ENCODE results near the gene ABCA3.
A peak's percentile ranks its signal among the peaks of the same experiment; 100 is the strongest.
"Not testable (repeated sequence)": the region's sequence is repeated elsewhere in the genome, so short reads cannot be mapped to it uniquely, and the experiment has no call there.

The ABCA3 gene

DNA sequence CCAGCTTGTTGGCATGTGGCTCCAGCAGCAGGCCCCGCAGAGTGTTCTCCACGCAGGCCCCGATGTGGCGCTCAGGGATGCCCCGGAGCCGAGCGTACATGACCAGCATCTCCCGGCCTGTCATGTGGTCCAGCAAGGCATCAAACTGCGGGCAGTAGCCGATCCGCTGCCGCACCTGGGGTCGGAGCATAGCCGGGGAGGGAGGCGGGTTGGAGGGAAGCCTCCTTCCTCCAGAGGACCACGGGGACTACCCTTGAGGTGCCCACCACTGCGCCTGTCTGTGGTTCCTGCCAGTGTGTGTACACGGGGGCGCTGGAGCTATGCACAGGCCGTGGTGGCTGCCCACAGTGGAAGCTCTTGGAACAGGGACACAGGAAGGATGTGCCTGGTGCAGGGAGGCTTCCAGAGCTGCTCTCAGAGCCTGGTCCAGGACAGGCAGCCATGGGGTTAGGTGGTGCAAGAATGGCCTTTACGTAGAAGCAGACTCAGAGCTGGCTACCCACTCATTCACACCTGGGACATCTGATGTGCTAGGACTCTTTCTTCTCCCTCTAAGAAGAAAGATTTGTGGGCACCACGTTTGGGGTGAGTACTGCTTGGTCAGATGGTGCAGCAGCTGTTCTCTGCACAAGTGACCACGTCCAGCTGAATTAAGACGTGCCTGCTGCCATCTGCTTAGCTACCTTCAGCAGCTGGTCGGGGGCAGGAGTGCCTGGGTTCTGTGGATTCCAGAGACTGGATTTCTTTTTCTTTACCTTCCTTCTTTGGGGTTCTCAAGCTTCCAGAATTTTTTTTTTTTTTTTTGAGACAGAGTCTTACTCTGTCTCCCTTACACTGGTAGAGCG, 61.4 kb downstream of the ABCA3 start:
- DNase-seq = no peak

DNA sequence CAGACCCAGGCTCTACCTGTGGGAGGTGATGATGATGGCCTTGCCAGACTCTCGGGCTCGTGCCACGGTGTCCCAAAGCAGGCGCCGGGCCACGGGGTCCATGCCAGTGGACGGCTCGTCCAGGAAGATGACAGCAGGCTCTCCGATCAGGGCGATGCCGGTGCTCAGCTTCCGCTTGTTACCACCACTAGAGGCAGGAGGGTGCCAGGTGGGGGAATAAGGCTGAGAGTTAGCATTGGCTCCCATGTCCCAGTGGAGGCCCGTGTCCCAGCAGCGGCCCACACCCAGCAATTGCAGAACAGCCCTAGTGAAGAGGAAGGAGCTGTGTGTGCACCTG, 62.3 kb downstream of the ABCA3 start:
- no peak for DNase-seq

DNA sequence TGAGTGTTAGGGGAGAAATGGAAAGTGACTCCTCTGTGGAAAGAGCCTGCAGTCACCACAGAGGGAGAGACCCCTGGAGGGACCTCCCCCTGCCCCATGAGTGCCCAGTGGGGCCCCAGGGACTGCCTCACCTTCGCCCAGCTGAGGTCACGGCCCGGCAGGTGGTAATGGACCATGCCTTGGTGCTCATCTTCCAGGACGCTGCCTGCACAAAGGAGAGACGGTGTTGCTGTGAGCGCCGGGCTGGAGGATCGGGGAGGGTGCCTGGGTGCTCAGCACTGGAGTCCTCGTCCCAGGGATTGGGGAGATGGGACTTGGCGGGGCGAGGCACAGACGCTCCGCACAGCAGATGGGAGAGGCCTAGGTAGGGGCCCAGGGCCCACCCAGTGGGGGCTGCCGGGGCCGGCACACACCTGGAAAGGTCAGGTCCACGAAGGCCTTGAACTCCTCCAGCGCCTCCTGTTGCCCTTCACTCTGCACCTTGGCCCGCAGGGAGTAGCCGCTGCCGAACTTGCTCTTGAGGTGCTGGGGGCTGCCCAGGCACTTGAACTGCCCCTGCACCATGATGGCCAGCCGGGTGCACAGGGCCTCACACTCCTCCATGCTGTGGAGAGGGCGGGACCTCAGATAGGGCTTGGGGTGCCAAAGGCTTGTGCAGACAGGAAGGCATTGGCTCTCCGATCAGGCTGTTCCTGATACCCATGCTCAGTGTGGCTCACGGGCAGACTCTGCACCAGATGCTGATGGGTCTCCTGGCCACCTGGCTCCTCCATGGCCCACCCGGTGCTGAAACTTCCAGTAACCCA, 62.9 kb downstream of the ABCA3 start:
- no peak for DNase-seq

DNA sequence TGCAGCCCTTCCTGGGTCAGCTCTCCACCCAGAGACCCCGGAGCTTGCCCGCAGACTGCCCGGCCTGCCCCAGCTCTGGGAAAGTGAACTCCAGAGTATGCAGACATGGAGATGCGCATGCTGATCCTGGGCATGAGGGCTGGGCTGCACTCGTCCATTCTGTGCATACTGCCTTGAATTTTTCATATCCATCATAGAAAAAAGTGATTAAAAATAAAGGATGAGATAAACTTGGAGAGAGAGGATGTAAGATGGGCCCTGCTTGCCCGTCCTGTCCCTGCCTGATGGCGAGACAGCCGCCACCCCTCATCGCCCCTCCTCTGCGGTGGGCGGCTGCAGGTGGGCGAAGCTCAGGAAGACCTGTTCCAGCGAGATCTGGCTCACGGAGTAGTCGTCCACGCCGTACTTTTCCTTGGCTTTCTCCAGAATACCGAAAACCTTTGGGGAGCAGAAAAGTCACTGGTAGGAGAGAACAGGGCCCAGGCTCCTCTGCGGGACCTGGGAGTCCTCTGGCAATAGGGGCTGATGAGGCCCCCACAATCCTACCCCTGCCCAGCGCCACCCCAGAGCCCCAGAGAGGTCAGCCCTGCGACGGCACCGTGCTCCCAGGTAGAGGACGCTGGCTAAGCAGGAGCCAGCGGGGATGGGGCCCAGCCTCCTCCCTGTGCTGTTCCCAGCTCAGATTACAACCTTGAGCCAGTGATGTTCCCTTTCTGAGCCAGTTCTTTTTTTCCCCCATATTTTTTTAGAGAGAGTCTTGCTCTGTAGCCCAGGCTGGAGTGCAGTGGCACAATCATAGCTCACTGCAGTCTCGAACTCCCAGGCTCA, 63.9 kb downstream of the ABCA3 start:
- no peak for DNase-seq

DNA sequence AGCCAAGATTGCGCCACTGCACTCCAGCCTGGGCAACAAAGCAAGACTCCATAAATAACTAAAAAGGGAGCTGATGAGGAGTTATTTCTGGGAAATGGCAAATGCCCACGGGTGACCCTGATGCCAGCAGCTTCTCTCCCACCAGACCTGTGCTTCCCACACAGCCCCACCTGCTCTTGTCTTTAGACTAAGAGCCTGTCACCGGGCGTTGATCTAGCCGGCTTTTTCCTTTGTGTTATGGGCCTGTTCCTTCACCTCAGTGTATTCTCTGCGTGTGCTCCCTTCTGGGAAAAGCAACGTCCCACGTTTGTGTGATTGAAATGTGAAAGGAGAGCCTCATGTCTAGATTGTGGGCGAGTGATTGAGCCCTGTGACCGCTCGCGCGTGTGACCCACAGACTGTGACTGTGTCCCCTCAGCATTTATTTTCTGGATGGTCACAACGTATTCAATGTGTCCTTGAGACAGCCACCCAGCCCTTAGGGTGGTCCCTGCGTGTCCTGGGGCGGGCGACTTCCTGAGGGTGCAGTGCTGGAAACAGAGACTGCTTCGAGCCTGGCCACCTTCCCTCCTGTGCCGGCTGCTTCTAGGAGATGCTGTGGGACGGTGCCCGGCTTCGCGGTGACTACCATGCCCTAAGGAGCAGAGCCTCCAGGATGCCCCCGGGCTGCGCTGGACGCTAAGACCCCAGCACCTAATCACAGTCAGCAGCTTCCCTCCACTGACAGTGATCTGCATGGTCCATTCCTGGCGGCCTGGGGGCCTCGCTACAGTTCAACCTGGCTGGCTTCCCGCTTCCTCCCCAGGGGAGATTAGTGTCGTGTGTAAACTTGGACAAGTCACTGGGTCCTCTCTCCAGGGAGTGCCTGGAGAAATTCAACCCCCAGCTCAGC, 64.8 kb downstream of the ABCA3 start:
- no peak for DNase-seq

DNA sequence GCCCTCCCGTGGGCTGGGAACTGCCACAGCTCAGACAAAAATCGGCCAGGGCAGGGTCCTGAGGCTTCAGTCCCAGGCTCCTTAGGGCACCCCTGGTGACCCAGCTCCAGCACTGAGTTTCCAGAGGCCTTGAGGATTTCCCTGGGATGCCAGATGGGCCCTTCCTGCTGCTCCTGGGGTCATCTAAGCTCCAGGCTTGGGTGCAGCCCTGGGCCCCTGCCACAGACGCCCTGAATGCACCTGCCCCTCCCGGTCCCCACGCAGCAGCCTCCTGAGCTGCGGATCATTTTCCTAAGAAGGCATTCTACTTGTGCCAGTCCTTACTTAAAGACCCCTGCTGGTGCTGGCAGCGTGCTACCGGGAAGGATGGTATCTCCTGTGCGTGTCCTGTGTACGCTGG, 66.6 kb downstream of the ABCA3 start:
- no peak for DNase-seq

DNA sequence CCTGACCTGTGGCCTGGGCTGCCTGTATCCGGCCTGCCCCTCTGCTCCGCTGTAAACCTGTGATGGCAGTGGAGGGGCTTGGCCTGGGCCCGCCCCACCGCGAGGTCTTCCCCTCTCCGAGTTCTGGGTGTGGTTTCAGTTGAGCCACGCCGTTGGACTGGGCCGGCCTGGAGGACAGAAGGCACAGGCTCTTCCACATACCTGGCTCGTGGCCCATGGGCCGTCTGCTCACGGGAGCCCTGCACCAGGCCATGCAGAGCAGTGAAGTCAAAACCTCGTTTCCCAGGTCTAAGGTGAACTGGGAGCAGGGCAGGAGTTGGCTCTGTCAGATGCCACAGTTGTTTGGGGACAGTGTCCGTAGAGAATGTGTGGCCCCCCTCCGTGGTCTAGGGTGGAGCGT, 67.0 kb downstream of the ABCA3 start:
- DNase-seq = no peak

DNA sequence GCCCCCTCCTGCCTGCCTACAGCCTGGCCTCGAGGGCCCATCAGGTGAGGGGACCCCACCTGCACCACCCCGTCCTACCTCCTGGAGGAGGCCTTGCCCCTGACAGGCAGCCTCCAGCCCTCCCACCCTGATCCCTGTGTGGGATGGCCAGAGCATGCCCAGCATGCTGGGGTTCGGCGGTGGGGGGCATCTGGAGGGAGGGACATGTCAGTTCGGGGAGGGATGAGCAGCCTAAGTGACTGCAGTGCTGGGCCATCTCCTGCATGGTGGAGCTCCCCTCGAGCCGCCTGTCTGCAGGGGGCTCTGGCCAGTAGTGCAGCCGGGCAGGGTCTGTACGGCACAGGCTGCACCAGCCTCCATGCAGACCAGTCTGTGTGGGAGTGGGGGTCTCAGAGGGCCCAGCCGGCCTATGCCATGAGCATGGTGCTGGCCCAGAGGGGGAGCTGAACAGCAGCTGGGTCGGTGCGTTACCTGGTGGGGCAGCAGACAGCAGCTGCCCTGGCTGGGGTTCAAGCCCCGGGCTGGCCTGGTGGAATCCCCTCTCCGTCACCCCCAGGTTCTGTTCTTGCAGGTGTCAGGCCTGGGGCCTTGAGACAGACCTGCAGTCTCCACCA, 68.6 kb downstream of the ABCA3 start:
- no peak for DNase-seq

DNA sequence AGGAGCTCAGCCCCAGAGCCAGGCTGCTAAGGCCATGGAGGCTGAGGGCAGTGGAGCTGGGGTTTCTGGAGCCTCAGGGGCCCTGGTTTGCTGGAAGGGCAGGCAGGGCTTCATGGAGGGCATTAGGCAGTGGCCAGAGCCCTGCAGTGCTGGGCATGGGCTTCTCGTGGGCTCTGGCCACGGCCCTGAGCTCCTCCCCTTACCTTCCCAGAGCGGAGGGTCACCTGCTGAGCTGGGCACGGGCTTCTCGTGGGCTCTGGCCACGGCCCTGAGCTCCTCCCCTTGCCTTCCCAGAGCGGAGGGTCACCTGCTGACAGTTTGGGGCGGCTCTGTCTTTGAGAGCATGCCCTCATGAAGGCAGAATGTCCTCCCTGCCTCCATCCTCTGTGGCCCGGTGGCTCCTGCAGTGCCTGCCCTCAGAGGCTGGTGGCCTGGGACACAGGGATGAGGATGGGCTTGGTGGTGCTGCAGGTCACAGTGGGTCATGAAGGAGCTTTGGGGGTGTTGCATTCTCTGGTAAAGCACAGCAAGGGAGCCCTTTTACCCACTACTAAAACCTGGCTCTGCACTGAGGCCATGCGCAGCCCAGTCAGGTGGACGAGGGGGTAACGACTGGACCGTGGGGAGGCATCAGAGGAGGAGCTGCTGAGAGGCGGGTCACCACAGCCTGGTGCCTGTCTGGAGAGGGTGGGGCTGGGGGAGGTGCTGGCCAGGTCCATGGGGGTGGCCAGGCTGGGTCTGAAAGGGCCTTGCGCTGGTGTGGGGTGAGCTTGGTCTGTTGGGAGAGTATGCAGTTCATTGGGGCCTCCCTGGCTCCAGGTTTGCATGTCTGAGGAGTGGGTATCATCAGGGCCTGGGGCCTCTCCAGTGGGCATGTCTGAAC, 69.7 kb downstream of the ABCA3 start:
- DNase-seq = no peak

DNA sequence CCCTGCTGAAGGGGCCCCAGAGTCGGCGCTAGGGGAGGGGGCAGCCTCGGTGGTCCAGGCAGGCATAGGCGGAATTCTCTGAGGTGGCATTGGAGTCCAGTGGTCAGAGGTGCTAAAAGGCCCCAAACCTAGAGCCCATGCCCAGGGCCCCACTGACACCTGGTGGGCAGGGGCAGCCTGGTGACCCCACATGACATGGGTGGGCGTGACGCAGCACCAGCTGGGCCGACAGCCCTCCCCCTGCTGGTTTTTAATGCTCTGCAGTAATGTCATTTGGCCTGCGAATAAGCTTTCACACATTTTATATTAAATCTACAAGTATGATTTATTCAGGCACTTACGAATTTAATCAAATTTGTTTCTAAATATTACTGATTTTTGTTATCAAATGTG, 70.5 kb downstream of the ABCA3 start:
- DNase-seq = no peak

DNA sequence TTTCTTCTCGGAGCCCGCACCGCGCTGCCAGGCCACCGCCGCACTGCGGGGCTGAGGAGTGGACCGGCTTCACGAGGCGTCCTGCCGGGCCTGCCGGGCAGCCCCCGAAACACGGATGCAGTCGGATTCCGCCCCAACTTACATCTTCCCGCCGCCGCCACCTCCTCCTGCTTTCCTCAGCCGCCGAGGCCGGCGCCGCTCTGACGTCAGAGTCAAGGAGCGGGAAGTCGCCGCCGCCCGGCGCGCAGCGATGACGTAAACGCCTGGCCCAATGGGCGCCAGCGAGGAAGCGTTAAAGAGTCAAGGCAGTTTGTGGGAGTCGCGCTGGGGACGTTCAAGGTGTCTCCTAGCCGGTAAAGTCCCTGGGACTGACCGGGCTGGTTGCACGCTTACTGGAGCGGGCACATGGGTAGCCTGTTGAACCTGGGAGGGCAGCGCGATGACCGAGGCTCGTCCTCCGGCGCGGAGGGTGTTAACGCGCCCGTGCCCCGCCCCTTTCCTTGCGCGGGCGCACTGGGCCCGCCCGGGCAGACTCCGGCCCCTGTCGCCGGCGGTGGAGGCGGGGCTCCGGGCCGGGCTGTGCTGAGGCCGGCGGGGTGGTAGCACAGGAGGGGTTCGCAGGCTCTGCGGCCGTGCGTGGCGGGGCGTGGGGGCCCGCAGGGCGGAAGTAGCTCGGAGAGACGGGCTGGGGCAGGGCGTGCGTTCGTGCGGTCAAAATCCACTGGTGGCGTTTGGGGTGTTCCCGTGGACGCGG, 72.4 kb downstream of the ABCA3 start, which contains the start of gene RNPS1:
Gene RNPS1, minus strand, starts transcription at position 214 of the 754 bp plus-strand sequence. CDS start 3,483 bp downstream, outside the sequence.
- DNase-seq = peak; percentile 52 to 57

DNA sequence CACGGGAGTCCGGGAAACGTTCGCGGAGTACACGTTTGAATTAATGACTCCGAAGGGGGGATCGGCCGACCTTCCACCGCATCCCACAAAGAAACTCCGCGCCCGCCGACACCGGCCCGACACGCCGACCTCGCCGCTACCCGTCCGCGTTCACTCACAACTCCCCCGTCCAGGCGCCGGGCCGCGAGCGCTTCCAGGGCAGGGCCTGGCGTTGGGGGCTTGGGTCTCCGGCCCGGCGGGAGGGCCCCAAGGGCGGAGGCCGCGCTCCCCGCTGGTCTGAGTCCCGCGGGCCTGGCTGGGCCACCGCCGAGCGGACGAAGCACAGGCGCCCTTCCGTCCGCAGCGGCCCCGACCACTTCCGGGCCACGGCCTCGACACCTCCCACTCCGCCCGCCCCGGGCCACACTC, 73.0 kb downstream of the ABCA3 start:
- DNase-seq = not testable (repeated sequence)

DNA sequence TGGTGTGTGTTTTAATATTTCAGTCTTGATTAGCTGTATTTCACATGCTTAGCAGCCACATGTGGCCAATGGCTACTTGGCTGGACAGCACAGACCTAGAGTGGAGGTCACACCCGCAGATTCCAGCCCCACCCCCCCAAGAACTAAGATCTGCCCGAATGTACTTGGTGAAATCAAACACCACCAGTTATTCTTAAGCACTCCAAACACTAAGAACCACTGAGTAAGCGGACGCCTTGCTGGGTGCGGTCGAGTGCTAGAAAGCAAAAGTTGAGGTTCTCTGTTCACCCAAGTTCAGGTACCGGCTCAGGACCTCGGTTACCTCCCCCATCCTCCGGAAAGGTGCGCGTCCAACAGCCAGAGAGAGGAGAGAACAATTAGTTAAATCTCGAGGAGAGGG, 73.6 kb downstream of the ABCA3 start:
- DNase-seq = not testable (repeated sequence)

DNA sequence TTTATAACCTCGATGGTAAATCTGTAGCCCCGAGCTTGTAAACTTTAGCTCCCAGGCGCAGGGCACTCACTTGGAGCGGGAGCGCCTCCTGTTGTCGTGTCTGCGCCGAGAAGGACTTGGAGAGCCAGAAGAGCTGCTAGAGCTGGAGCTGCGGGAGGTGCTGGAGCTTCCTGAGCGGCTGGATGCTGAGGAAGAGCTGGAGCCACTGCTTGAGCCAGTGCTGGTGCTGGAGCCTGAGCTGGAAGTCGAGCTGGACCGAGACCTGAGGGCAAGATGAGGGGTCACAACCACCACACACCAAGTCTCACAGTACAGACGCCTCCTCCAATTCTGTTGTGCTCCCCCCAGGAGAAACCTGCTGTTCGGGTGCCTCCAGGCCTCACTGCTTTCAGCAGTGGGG, 77.5 kb downstream of the ABCA3 start:
- not testable (repeated sequence) for DNase-seq

DNA sequence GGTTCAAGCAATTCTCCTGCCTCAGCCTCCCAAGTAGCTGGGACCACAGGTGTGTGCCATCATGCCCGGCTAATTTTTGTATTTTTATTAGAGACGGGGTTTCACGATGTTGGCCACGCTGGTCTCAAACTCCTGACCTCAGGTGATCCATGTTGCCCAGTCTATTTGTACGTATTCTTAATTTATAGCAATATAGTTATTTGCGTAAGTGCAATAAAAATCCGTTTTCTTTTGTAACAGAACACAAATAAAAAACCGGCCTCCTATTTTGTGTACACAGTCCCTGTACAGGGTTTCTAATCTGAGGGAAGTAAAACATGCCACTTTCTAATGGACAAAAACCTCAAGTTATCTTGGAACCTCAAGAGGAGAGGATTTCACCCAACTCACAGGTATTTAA, 80.3 kb downstream of the ABCA3 start:
- DNase-seq = no peak

DNA sequence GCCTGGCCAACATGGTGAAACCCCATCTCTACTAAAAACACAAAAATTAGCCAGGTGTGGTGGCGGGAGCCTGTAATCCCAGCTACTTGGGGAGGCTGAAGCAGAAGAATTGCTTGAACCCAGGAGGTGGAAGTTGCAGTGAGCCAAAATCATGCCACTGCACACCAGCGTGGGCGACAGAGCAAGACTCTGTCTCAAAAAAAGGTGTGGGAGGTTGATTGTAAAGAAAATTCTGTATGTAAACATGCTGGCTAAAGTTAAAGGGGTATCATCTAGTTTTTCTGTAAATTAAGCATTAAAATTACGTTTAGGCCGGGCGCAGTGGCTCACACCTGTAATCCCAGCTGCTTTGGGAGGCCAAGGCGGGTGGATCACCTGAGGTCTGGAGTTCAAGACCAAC, 82.0 kb downstream of the ABCA3 start:
- not testable (repeated sequence) for DNase-seq

DNA sequence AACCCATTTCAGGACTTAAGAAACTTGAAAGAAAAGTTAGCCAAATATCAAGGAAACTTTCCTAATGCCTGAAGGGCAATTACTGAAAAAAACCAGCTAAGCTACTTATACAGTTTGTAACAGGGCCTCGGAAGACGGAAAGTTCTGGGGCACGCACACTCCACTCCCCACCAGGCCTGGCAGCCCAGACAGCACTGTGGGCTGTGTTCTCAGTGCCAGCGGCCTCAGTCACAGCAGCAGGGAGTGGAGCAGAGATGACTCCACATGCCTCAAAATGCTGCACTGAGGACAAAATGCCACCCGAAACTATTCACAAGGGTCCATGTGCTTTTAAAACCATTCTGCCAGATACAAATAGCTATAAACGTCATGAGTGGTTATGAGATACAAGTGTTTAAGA, 82.8 kb downstream of the ABCA3 start:
- DNase-seq = no peak

DNA sequence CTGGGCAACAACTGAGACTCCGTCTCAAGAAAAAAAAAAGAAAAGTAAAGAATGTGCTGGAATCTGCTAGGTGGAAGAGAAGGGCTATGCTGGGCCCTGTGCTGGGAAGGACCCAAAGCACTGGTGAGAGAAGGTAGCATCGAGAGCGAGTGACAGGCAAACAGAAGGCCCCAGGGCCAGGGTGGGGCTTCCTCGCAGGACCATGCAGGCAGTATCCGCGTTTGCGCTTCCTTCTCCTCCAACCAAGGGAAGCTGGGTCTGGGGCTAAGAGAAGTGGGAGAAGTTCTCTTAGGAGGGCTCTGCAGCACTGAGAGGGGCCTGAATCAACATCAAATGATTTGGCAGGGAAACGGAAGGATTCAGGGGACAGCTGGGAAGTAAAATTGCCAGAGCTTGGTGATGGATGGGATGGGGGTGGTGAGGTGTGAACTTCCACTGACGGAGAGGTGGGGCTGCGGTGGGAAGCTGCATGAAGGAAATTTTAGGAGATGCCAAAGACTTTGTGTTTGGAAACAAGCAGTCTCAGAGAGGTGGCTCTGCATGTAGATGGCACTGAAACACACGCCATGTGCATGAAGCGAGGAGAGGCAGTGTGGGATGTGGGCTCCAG, 83.9 kb downstream of the ABCA3 start:
- DNase-seq = no peak

DNA sequence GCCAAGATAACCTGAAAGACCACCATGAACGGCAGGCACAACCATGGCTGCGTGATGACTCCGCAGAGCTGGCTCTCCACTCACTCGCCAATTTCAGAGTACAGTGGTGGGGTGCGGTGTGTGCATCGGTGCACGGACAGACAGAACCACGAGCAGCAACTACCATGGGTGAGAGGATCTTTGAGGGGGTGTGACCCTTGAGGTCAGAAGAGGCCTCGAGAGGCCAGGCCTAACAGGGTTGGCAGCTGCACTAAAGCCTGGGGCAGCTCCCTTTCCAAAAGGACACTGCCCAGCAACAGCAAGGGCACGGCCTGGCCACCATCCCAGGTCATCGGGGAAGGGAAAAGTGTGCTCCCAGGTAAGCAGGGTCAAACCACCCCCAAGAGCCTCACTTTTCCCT, 87.2 kb downstream of the ABCA3 start:
- no peak for DNase-seq

DNA sequence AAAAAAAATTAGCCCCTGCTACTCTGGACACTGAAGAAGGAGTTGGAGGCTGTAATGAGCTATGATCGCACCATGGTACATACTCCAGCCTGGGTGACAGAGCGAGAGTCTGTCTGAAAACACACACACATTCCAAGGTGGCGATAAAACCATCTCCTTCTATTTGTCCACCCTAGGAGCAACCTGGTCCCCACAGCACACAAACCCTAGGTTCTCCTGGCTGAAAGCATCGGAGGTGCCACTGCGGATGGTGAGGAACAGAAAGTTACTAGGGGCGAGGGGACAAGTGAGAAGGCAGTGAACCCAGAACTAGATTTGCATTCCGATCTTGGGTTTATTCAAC, 87.8 kb downstream of the ABCA3 start:
- no peak for DNase-seq
